IPS DF 4.7 (cell line): Measurements from ENCODE around the gene ABI2.
"Not testable (repeated sequence)": the region's sequence is repeated elsewhere in the genome, so short reads cannot be mapped to it uniquely, and the experiment has no call there.

ENCODE experiments used
- DNase-seq: peaks from one replicate; pipeline ENCODE4 v3.0.0-alpha.2; 2013; ENCODE audit warnings: low spot score; ENCODE audit errors: extremely low read depth

ABI2 gene

DNA sequence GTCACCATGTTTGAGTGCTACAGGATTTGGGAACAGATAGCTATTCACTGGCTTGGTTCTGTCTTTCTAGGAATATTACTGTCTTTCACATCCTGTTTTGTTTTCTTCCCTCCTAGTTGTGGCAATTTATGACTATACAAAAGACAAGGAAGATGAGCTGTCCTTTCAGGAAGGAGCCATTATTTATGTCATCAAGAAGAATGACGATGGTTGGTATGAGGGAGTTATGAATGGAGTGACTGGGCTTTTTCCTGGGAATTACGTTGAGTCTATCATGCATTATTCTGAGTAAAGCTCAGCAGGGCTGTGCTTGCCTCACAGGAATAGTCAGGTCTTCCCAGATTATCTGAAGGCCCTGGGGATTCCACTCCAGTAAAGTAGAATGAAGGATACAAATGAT is 98.9 kb downstream of the ABI2 start:
- no peak for DNase-seq

GRCh38 chr2:203429643-203430042 is 101.4 kb downstream of the ABI2 start:
- not testable (repeated sequence) for DNase-seq

DNA sequence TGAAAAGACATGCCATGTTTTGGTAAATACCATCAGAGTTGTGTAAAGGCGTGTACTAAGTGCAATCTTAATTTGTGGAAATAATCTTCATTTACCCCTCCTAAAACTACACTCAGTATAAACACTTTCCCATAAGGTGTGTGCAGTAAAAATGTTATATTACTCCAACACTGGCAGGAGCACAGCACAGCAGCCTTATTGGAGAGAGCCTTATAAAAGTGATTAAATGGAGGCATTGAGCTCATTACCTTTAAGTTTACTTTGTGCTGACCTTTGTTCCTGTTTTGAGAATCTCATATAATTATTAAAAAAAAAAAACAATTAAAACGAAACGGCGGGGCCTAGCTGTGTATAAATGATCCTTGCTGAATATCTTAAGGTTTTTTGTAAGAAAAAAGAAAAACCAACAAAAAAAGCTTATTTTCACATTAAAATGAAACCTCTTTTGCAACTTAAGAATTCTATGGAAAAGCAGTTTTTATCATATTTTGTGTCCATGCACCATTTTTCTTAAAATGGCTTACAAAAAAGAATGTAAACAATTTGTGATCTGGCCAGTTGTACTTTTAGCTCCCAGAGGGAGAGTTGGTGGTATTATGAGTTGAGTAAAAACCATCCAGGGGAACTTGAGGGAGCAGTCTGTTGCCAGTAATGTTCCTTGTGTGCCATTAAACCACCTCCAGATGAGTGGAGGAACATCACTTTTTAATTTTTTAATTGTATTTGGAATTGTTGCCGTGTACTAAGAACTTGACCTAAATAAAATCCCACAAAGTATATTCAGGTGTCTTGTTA is 103.4 kb downstream of the ABI2 start:
- no peak for DNase-seq

GRCh38 chr2:203432811-203433210 is 104.6 kb downstream of the ABI2 start:
- DNase-seq = no peak

DNA sequence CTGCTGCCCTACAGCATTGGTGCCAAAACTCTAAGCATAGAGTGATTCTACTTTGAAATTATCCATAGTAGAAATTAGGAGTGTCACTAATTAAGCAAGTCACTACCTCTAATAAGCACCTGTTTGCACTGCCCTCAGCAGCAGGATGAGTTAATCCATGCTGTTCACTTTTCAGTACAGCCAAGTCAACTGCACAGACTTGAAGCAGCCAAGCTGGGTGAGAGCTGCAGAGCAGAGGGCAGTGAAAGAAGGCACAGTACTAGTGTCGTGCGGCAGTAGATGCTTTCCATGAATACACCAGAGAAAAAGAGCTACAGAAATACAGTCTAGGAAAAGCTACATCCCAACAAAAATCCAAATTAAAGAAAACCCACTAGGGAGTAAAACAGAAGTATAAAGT is 108.3 kb downstream of the ABI2 start:
- DNase-seq = no peak

DNA sequence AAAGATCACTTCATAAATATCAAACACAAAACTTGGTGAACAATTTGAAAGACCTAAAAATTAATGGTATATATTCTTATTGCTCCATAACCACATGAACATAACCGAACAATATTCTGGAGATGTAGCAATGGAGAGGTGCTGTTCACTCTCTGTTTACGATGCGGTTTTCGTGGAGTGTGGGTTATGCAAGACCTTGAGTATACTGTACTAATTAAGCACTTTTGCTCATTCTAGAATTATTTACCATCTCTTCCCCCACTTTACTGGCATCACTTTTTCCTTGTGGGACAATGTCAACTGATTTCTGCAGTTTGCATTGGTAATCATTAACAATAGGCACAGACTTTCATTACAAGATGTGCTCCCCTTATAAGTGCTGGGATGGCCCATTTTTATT is 109.3 kb downstream of the ABI2 start:
- no peak for DNase-seq

DNA sequence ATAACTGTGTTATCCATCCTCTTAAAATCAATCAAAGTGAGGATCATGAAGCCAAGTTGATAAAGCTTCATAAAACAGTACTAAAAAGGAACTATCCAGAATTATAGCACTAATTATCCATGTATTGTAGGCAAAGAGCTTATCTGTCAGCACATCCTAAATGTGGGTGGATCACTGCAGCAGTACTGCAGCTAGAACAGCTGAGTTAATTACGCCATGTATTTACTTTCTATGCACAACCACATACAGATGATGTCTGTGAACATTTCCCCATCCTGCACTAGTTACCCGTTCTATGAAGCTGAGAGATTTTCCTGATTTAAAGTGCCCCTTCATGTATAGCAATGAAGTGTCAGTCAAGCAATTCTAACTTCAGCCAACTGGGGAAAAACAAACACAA is 110.3 kb downstream of the ABI2 start:
- no peak for DNase-seq

GRCh38 chr2:203440671-203441070 is 112.5 kb downstream of the ABI2 start:
- DNase-seq = no peak

GRCh38 chr2:203441463-203441862 is 113.3 kb downstream of the ABI2 start:
- DNase-seq = no peak

DNA sequence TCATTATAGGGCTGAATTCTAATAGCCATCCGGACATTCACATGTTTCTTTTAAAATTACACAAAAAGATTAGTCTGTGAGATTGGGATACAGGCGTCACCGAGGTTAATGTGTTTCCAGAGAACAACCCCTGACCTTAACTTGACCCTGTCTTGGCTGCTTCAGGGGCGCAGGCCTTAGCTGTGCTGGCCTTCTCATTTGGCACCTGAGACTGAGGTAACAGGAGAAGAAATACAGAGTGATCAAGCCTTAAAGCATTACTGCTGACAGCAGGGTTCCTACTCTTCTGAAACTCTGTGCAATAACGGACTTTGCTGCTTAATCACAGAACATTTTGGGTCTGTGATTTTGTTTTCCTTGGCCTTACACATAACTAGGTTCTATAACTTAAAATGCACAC is 114.3 kb downstream of the ABI2 start:
- no peak for DNase-seq

- DNase-seq = no peak
Observed at GRCh38 chr2:203444738-203445137, 116.5 kb downstream of the ABI2 start.

DNA sequence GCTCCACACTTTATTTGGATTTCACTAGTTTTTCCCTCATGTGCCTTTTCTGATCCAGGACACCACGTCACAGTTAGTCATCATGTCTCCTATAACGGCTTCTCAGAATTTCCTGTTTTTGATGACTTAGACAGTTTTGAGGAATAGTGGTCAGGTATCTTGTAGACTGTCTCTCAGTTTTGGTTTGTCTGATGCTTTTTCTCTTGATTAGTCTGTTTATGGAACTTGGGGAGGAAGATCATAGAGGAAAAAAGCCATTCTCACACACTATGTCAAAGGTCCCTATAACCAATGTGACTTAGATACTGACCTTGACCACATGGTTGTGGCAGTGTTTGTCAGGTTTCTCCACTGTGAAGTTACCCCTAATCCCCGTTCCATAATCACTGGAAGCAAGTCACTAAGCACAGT is 117.9 kb downstream of the ABI2 start:
- DNase-seq = no peak

DNA sequence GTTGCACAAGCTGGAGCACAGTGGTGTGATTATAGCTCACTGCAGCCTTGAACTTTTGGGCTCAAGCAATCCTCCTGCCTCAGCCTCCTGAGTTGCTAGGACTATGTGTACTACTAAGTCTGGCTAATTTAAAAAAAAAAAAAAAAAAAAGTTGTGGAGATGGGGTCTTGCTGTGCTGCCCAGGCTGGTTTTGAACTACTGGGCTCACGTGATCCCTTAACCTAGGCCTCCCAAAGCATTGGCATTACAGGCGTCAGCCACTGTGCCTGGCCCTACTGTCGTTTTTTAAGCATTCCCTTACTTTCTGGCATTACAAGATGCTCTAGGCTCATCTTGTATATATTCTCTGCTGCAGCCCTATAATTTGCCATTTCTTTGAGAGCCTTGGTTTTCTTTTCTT is 118.6 kb downstream of the ABI2 start:
- no peak for DNase-seq

GRCh38 chr2:203450561-203450960 is 122.4 kb downstream of the ABI2 start:
- DNase-seq = no peak

DNA sequence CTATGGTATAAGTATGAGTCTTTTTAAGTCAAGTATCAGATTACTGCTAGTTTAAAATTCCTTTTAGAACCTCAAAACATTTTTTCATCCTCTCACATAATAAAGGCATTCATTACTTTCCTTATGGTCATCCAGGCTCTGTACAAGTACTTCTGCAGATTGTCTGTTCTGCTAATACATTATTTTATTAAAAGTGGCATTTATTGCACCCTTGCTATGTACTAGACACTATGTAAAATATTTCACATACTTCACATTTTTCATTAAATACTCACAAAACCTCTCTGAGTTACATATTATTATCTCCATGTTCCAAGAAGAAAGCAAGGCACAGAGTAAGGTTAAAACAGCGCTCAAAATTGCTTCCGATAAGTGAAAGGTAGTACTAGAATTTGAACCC is 122.8 kb downstream of the ABI2 start:
- no peak for DNase-seq

GRCh38 chr2:203451689-203452088 is 123.5 kb downstream of the ABI2 start:
- DNase-seq = no peak

DNA sequence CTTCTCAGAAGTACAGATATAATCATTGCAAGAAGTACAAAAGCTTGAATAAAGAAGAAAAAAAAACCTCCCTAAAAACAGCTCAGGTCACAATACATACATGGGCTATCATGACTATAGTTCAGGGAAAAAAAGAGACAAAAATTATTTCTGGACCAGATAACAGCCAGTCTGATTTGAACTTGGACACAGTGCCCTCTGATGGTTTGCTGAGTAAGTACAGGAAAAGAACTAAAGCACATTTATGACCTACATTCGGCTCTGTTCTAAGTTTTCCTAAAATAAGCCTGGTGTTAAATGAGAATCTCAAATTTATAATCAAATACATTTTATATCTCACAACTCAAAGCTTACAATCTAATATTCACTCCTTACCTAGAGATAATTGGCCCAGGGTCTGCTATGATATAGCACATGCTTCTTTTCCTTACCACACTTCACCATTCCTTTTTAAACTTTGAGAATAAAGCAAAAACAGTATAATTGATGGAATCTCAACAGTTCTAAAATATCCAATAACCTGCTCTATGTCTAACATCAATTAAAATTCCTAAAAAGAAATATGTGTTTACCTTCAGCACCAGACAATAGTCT is 125.8 kb downstream of the ABI2 start:
- DNase-seq = no peak

GRCh38 chr2:203455209-203455608 is 127.0 kb downstream of the ABI2 start:
- no peak for DNase-seq

DNA sequence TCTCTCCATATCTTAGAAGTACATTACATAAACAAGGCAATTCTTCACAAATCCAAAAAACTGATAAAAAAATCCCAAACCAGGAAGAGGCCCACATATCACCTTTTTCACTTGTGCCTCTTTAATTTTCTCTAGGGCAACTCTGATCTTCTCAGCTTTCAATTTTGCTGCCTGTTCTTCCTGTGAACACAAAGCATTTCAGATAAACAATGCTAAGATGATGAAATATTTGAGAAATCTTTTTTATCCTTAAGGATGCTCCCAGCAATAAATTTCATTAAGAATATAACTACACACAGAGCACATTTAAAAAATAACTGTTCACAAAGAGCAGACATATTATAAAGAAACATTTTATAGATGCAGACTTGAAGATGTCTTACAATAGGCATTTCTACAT is 133.6 kb downstream of the ABI2 start:
- no peak for DNase-seq

DNA sequence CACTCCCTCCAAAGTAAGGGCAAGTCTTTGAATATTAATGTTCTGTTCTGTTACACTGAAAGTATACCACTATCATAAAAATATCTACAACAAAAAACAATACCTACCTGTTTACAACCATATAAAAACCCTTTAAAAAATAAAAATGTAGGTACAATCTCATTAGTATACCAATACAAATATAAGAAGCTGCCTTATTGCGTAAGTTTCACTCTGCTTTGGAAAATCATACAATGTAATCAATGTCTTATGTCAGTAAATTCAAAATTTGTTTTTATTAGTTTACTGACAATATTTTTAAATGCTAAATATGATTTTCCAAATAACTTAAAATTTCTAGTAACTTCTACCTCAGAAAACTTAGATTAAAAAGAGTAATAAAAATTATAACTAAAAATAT is 134.1 kb downstream of the ABI2 start:
- no peak for DNase-seq

DNA sequence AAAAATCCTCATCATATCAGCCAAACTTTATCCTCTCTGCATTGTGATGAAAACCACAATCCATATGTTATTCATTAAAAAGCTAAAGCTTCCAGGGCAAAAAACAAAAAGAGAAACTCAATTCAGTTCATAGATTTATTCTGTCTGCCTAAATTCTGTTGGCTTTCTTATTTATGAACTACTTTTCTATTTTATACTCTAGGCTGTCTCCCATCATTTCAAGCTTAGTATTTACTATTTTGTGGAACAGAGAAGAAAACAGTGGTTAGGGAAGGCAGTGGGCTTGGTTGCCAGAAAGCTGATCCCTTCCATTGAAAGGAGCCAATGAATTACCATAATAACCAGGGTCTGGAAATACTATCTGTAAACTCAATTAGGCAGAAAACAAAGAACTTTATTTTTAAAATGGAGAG is 135.1 kb downstream of the ABI2 start:
- DNase-seq = no peak

GRCh38 chr2:203469546-203469945 is 141.4 kb downstream of the ABI2 start:
- DNase-seq = no peak

GRCh38 chr2:203470371-203470770 is 142.2 kb downstream of the ABI2 start:
- DNase-seq = no peak
